ENCODE measurements around the gene FAIM. TPM values are rescaled to one million over a fixed set of nuclear protein-coding genes. Genes with fewer than 3 reads are reported as not detected.

The FAIM gene
- polyA plus RNA-seq, 1 of the 3 experiments (the other 2 are of a cell fraction) = 3.0 TPM

GRCh38 chr3:138578961-138579574 is 29.5 kb upstream of the FAIM start:
- no peak overlapping the region for H3K27ac ChIP-seq (ENCODE audit: low read depth in 2 of 2, low read length in 1 of 2)
- no peak overlapping the region for H3K4me3 ChIP-seq (ENCODE audit: low read depth in 2 of 2, low read length in 1 of 2)
- 79% methylated on average over 6 of the region's 6 CpGs for WGBS (ENCODE audit: low lambda C conversion rate)
- peaks cover 24% of the 10 kb centered on the region; the same call in 1 of the 2 replicates for H3K79me2 ChIP-seq (ENCODE audit: insufficient read depth)
- no peak overlapping the region for H2AFZ ChIP-seq (ENCODE audit: low read depth)
- no peaks in the 10 kb centered on the region for H3K9me2 ChIP-seq
- no peaks in the 10 kb centered on the region for H3K9me3 ChIP-seq
- ChIA-PET CTCF (interaction anchor here (1.2 to 2.4 kb wide), 2 partner anchors 15 to 337 kb away, joined by 6 to 10 read pairs; partner anchors contain the start of gene CEP70), POLR2A (no interaction called here)
- no peak overlapping the region for H3K9ac ChIP-seq
- TF ChIP-seq ZBTB33 (IDR thresholded peaks at IDR 0.05; ENCODE audit: borderline replicate concordance, low read depth) (no peak), USF1 (IDR thresholded peaks at IDR 0.05; ENCODE audit: borderline replicate concordance, low read depth) (no peak), USF2 (IDR thresholded peaks at IDR 0.05; ENCODE audit: borderline replicate concordance, low read depth, low read length) (no peak), YY1 (IDR thresholded peaks at IDR 0.05; ENCODE audit: low read depth) (no peak), POLR2AphosphoS5 (IDR thresholded peaks at IDR 0.05; ENCODE audit: low read depth, low read length) (no peak), REST (IDR thresholded peaks at IDR 0.05; ENCODE audit: low read depth, low read length) (no peak), GATA2 (CRISPR knock-in tag; IDR thresholded peaks at IDR 0.05) (no peak), CTCF (IDR thresholded peaks at IDR 0.05) (no peak), EZH2phosphoT487 (IDR thresholded peaks at IDR 0.05; ENCODE audit: borderline replicate concordance, low read depth) (no peak), NFIC (IDR thresholded peaks at IDR 0.05; ENCODE audit: borderline replicate concordance) (no peak), FOXJ3 (CRISPR knock-in tag; IDR thresholded peaks at IDR 0.05) (no peak), GABPA (IDR thresholded peaks at IDR 0.05; ENCODE audit: low read depth) (no peak), TAF1 (IDR thresholded peaks at IDR 0.05; ENCODE audit: borderline replicate concordance, low read depth, low read length) (no peak), RAD21 (IDR thresholded peaks at IDR 0.05; ENCODE audit: low read length) (no peak)
- H3F3A ChIP-seq (replicated peaks; ENCODE audit: insufficient read depth) = no peaks in the 10 kb centered on the region
- no peak overlapping the region for H3K4me2 ChIP-seq
- no peak for DNase-seq
- H4K20me1 ChIP-seq (ENCODE audit: insufficient read depth) = no peaks in the 10 kb centered on the region
- no peaks in the 10 kb centered on the region for H3K36me3 ChIP-seq (replicated peaks in 1 of 2; ENCODE audit: control insufficient read depth in 1 of 2, insufficient read depth in 2 of 2, low read length in 1 of 2)
- H3K27me3 ChIP-seq (ENCODE audit: insufficient read depth) = no peaks in the 10 kb centered on the region
- no peaks in the 10 kb centered on the region for H3K4me1 ChIP-seq (ENCODE audit: control insufficient read depth in 1 of 2, insufficient read depth in 2 of 2, low read depth in 1 of 2, low read length in 1 of 2)

All from SK-N-SH (cell line).